IPS-18c (cell line): ENCODE data around the gene ZSWIM8.
"Not testable (repeated sequence)": the region's sequence is repeated elsewhere in the genome, so short reads cannot be mapped to it uniquely, and the experiment has no call there.

ENCODE experiments used
- H3K4me3 ChIP-seq: 2 replicates; pipeline ENCODE4 v1.7.0; 2013; ENCODE audit warnings: low read depth, mild to moderate bottlenecking, low read length, moderate library complexity; ENCODE audit not compliant: insufficient read depth
- H3K9me3 ChIP-seq: one replicate; pipeline ENCODE4 v1.6.1; 2013; ENCODE audit warnings: mild to moderate bottlenecking, low read length, moderate library complexity; ENCODE audit not compliant: control insufficient read depth, insufficient read depth

Gene ZSWIM8, protein sequence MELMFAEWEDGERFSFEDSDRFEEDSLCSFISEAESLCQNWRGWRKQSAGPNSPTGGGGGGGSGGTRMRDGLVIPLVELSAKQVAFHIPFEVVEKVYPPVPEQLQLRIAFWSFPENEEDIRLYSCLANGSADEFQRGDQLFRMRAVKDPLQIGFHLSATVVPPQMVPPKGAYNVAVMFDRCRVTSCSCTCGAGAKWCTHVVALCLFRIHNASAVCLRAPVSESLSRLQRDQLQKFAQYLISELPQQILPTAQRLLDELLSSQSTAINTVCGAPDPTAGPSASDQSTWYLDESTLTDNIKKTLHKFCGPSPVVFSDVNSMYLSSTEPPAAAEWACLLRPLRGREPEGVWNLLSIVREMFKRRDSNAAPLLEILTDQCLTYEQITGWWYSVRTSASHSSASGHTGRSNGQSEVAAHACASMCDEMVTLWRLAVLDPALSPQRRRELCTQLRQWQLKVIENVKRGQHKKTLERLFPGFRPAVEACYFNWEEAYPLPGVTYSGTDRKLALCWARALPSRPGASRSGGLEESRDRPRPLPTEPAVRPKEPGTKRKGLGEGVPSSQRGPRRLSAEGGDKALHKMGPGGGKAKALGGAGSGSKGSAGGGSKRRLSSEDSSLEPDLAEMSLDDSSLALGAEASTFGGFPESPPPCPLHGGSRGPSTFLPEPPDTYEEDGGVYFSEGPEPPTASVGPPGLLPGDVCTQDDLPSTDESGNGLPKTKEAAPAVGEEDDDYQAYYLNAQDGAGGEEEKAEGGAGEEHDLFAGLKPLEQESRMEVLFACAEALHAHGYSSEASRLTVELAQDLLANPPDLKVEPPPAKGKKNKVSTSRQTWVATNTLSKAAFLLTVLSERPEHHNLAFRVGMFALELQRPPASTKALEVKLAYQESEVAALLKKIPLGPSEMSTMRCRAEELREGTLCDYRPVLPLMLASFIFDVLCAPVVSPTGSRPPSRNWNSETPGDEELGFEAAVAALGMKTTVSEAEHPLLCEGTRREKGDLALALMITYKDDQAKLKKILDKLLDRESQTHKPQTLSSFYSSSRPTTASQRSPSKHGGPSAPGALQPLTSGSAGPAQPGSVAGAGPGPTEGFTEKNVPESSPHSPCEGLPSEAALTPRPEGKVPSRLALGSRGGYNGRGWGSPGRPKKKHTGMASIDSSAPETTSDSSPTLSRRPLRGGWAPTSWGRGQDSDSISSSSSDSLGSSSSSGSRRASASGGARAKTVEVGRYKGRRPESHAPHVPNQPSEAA (N-terminal part only)

GRCh38 chr10:73785211-73785720, at the start of gene ZSWIM8:
TSS of gene ZSWIM8 (plus strand) at chr10:73785606. CDS start at chr10:73785879, 273 bp downstream.
- Histone ChIP-seq H3K4me3 (peak within 1 kb of the TSS; percentile 92), H3K9me3 (no peaks in the 10 kb centered on the region)

DNA sequence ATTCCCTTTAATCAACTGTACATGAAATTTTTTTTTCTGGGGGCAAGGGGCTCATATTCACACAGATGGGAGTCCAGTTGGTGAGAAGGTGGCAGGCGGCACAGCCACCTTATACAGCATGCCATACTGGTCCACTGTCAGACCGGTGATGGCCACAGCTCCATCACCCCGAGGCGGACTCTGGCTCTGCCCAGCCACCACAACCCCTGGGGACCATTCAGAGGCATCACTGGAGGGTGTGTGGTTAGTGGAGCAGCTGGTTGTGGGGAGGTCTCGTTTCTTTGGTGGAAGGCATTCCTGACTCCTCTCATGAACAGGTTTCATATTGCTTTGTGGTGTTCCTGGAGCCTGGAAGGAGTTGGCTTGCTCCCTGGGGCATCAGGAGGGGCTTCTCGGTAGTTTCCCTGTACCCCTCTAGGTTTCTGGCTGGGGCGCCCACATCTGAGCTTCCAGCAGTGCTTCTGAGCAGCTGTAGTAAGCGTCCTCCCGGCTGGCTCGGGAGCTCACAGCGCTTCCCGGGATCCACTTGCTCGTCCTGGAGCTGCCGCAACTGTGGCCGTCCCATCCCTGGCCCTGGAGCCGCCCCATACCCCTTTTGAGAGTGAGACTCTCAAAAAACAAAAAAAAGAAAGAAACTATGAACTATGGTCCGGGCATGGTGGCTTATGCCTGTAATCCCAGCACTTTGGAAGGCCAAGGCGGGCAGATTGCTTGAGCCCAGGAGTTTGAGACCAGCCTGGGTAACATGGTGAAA, 44.7 kb upstream of the ZSWIM8 start:
- H3K4me3 ChIP-seq: not testable (repeated sequence)

GRCh38 chr10:73742454-73742734, 43.0 kb upstream of the ZSWIM8 start:
- Histone ChIP-seq H3K9me3 (peaks cover 3% of the 10 kb centered on the region), H3K4me3 (no peak overlapping the region)

More for the DNA sequence above, 44.7 kb upstream of the ZSWIM8 start:
- H3K9me3 ChIP-seq: not testable (repeated sequence)

DNA sequence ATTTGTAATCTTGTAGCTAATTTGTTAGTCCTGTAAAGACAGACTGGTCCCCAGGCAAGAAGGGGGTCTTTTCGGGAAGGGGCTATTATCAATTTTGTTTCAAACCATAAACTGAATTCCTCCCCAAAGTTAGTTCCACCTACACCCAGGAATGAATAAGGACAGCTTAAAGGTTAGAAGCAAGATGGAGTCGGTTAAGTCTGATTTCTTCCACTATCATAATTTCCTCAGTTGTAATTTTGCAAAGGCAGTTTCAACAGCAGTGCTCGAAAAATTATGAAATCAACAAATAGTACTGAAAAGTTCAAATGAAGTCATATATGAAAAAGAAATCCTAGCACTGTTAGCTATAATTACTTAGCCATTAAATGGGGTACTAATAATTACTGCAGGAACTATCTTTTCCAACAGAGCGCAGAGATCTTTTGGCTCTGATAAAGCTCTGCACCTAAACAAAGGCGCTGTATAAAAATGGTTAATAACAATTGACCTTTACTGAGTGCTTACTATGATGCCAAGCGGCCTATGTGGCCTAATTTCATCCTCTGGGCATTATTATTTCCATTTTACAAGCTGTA, 42.0 kb upstream of the ZSWIM8 start:
- H3K4me3 ChIP-seq: peak overlapping the region; percentile 67
- H3K9me3 ChIP-seq: peaks cover 3% of the 10 kb centered on the region

DNA sequence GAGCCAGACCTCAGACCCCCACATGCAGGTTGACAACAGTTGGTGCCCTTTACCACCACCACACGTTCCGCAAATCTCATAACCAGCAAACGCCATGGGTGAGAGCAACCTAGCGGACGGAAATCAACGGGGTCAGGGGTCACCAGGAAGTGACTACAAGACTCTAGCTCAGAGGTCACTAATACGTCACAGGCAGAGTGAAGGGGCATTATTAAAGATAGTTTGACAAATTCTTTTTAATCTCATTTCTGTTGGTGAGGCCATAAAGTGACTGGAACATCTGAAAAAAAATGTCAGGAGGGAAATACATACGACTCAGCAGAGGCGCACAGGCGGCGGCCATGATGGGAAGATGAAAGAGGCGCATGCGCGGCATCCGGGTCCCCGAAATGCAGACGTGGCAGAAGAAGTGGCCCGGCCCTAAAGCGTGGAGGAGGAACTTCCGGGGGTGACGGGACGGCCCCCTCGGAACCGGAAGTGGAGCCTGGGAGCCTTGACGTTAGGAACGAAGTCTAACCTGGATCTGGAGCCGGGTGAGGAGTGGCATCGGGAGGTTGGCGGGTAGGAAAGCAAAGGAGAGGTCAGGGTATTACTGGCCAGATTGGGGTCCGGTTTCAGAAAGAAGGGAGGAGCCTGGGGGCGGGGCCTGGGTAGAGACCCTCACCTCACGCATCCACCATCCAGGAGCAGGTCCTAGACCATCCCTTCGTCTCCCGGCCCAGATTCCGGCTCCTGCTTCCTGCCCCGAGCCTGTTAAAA, 41.3 kb upstream of the ZSWIM8 start, which contains the start of gene SEC24C:
TSS of gene SEC24C (plus strand) at position 468 of the 759 bp plus-strand sequence. CDS start 2,461 bp downstream, outside the sequence.
- Histone ChIP-seq H3K9me3 (peaks cover 3% of the 10 kb centered on the region), H3K4me3 (peak within 1 kb of the TSS; percentile 67)

DNA sequence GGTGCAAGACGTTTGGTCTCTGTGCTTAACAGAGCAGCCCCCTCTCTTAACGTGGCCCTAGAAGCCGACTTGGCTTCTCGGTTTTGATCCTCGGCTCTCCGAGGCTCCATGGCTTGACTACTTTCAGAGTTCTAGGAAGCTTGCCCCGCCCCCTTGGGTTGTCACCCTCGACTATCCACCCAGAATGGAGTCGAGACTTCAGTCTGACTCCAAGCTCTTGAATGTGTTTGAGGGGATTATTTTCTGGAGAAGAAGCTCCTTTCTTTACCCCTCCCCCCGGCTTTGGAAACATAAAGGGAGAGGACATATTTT, 40.8 kb upstream of the ZSWIM8 start:
- peaks cover 3% of the 10 kb centered on the region for H3K9me3 ChIP-seq
- H3K4me3 ChIP-seq: peak overlapping the region; percentile 67

DNA sequence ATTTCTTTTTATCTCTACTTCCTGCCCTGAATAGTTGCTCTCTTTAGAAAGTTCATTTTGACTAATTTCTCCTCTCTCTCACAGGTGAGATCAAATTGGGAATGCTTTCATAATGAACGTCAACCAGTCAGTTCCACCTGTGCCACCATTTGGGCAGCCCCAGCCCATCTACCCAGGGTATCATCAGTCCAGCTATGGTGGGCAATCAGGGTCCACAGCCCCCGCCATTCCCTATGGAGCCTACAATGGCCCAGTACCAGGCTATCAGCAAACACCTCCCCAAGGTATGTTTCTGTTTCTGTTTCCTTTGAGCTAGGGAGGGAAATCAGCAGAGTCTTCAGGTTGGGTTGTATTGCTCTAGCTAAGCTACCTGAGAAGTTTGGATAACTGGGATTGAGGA, 38.7 kb upstream of the ZSWIM8 start:
- no peak overlapping the region for H3K4me3 ChIP-seq
- peaks cover 3% of the 10 kb centered on the region for H3K9me3 ChIP-seq

DNA sequence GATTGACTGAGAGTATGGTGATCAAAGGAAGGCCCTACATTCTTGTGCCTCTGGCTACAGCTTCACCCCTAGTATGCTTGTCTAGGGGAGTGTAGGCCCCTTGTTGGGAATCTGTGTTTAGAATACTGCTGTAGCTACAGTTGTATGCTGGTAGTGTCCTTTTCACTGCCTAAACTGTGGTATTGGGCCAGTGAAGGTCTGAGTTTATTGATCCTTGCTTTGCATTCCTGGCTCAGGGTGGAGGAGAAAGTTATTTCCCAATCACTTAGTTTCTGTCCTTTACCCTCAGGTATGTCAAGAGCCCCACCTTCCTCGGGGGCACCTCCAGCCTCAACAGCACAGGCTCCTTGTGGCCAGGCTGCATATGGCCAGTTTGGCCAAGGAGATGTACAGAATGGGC, 34.6 kb upstream of the ZSWIM8 start:
- no peak overlapping the region for H3K4me3 ChIP-seq

GRCh38 chr10:73756183-73756582, 29.2 kb upstream of the ZSWIM8 start:
- Histone ChIP-seq H3K9me3 (peaks cover 2% of the 10 kb centered on the region), H3K4me3 (no peak overlapping the region)

More for the DNA sequence above, 34.6 kb upstream of the ZSWIM8 start:
- peaks cover 2% of the 10 kb centered on the region for H3K9me3 ChIP-seq

- no peak overlapping the region for H3K4me3 ChIP-seq
These were observed 26.5 kb upstream of the ZSWIM8 start for GRCh38 chr10:73758704-73759511.

DNA sequence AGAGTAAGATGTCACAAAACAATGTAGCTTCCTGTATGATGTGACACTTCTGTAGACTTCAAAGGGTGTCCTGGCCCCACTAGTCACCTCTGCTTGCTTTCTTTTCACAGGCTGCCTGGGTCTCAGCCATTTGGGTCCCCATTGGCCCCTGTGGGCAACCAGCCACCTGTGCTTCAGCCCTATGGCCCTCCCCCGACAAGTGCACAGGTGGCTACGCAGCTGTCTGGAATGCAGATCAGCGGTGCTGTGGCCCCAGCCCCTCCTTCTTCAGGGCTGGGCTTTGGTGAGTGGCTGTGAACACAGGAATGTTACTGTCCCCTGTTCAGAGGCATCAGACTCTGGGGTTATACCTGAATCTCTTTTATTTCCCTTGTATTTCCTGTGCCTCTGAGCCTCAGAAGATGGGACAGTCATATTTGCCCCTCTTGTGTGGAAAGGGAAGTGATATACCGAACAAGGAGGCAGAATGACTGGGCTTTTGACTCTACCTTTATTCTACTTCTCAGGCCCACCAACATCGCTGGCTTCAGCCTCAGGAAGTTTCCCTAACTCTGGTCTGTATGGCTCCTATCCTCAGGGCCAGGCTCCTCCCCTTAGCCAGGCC, 25.8 kb upstream of the ZSWIM8 start:
- Histone ChIP-seq H3K9me3 (no peaks in the 10 kb centered on the region), H3K4me3 (no peak overlapping the region)

More at GRCh38 chr10:73758704-73759511, 26.5 kb upstream of the ZSWIM8 start:
- H3K9me3 ChIP-seq: no peaks in the 10 kb centered on the region

- Histone ChIP-seq H3K9me3 (no peaks in the 10 kb centered on the region), H3K4me3 (no peak overlapping the region)
These were observed 23.6 kb upstream of the ZSWIM8 start for GRCh38 chr10:73761781-73762180.

- no peak overlapping the region for H3K4me3 ChIP-seq
- no peaks in the 10 kb centered on the region for H3K9me3 ChIP-seq
These were observed 22.5 kb upstream of the ZSWIM8 start for GRCh38 chr10:73762915-73763314.

DNA sequence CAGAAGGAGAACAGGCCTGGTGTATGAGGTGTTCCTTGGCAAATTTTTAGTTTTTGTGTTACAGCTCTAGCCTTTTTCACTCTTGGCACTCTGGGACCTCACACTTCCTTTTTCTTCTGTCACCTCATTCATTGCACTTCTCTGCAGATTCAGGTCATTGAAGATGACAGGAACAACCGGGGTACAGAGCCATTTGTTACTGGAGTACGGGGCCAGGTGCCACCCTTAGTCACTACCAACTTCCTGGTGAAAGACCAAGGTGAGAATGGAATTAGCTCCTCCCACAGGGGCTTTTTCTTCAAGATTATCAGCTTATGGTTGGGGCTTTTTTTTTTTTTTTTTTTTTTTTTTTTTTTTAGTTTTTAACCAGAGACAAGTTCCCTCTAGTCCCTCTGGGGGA, 22.1 kb upstream of the ZSWIM8 start:
- H3K4me3 ChIP-seq: no peak overlapping the region
- H3K9me3 ChIP-seq: no peaks in the 10 kb centered on the region

DNA sequence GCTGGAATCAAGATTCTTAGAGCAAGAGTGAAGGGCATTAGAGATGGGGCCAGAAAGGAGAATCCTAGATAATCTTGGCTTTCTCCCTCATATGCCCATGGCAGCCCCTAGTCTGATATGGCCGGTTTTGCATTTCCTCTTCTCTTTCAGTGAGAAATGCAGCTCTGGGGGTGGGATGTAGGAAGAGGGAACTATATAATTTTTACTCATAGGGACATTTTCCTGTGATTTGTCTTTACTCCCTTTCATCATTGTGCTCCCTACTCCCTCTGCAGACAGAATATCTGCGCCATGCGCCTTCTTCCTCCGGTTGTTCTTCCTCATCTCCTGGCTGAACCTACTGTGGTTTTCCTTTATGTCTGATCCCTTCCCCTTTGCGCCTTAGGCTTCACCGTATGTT, 20.3 kb upstream of the ZSWIM8 start:
- Histone ChIP-seq H3K9me3 (no peaks in the 10 kb centered on the region), H3K4me3 (no peak overlapping the region)
